HepG2 (cell line): Measurements from ENCODE around the gene POU6F2. TPM values are rescaled to one million over a fixed set of nuclear protein-coding genes. Genes with fewer than 3 reads are reported as not detected.

Source experiments
- LCORL ChIP-seq, 2 experiments: fragments of 450-650 bp in 1 of 2; sonication (generic) in 1 of 2; formaldehyde crosslinking in 1 of 2; IDR thresholded peaks; 2 replicates each; pipeline versions ENCODE4 v1.5.0 to v1.6.1; 2017 to 2020; ENCODE audit warnings: antibody characterized with exemption in 1 of 2, missing genetic modification reagents in 1 of 2
- NR2C2 ChIP-seq: sonication (generic); formaldehyde crosslinking; IDR thresholded peaks from 2 replicates; pipeline ENCODE4 v1.4.0; 2020; ENCODE audit warnings: missing genetic modification reagents, mild to moderate bottlenecking, moderate library complexity, borderline replicate concordance
- ZNF180 ChIP-seq: sonication (generic); formaldehyde crosslinking; IDR thresholded peaks from 2 replicates; pipeline ENCODE4 v1.4.0; 2020; ENCODE audit warnings: low read depth, missing genetic modification reagents, borderline replicate concordance
- ZNF207 ChIP-seq: fragments of 450-650 bp; IDR thresholded peaks from 2 replicates; pipeline ENCODE4 v1.6.1; 2016; ENCODE audit warnings: antibody characterized with exemption, borderline replicate concordance
- ZZZ3 ChIP-seq: sonication (generic); formaldehyde crosslinking; IDR thresholded peaks from 2 replicates; pipeline ENCODE4 v1.4.0; 2020; ENCODE audit warnings: missing genetic modification reagents, mild to moderate bottlenecking, borderline replicate concordance
- polyA plus RNA-seq, 8 experiments: library from polyadenylated mRNA; depleted of rRNA in 3 of 8; stranded (reverse) in 7 of 8; unstranded in 1 of 8; fragments of >200 nt; fragmentation: Illumina TruSeq in 4 of 8; extraction: Trizol in 4 of 8; gene quantifications; 2 replicates each; pipeline versions ENCODE4 v1.2.1 to v1.2.3, GENCODE V29; 2011 to 2016; ENCODE audit warnings: low read depth in 4 of 8, missing spikeins in 1 of 8, mixed read lengths in 1 of 8; ENCODE audit not compliant: insufficient read depth in 1 of 8
- total RNA-seq, 5 experiments: library from RNA; depleted of rRNA; stranded (reverse); fragments of >200 nt; fragmentation: Illumina TruSeq; extraction: Trizol; gene quantifications; 2 replicates each; pipeline ENCODE4 v1.2.3, GENCODE V29; 2016; ENCODE audit warnings: low read depth in 1 of 5
- TF ChIP-seq, protein P1 (sequence below): sonication (generic); formaldehyde crosslinking; IDR thresholded peaks from 2 replicates; pipeline ENCODE4 v1.5.1; 2020; ENCODE audit warnings: mild to moderate bottlenecking, missing genetic modification reagents, borderline replicate concordance
- TF ChIP-seq, protein P2 (sequence below): sonication (generic); formaldehyde crosslinking; IDR thresholded peaks from 2 replicates; pipeline ENCODE4 v1.4.0; 2020; ENCODE audit warnings: low read depth, mild to moderate bottlenecking, missing genetic modification reagents

POU6F2 gene
- total and polyA plus RNA-seq, 2 of the 13 experiments (the other 11 are each of a cell fraction or from before 2014, with no cell fraction given), result not detected

DNA sequence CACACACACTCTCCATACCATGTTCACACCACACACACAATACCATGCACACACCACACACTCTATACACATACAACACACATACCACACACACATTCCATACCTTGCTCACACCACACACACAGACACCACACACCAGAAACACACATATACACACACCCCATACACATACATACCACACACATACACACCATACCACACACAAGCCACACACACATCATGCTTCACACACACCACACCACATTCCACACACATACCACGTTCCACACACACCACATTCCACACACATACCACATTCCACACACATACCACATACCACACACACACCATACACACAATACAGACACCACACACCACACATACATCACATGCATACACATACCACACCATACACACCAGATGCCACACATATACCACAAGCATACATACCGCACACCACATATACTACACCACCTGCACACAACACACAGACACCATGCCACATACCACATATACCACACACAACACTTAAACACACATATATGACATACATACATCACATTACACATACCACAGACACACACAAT is 282.7 kb downstream of the POU6F2 start (continued):
- TF ChIP-seq, protein P1, sequence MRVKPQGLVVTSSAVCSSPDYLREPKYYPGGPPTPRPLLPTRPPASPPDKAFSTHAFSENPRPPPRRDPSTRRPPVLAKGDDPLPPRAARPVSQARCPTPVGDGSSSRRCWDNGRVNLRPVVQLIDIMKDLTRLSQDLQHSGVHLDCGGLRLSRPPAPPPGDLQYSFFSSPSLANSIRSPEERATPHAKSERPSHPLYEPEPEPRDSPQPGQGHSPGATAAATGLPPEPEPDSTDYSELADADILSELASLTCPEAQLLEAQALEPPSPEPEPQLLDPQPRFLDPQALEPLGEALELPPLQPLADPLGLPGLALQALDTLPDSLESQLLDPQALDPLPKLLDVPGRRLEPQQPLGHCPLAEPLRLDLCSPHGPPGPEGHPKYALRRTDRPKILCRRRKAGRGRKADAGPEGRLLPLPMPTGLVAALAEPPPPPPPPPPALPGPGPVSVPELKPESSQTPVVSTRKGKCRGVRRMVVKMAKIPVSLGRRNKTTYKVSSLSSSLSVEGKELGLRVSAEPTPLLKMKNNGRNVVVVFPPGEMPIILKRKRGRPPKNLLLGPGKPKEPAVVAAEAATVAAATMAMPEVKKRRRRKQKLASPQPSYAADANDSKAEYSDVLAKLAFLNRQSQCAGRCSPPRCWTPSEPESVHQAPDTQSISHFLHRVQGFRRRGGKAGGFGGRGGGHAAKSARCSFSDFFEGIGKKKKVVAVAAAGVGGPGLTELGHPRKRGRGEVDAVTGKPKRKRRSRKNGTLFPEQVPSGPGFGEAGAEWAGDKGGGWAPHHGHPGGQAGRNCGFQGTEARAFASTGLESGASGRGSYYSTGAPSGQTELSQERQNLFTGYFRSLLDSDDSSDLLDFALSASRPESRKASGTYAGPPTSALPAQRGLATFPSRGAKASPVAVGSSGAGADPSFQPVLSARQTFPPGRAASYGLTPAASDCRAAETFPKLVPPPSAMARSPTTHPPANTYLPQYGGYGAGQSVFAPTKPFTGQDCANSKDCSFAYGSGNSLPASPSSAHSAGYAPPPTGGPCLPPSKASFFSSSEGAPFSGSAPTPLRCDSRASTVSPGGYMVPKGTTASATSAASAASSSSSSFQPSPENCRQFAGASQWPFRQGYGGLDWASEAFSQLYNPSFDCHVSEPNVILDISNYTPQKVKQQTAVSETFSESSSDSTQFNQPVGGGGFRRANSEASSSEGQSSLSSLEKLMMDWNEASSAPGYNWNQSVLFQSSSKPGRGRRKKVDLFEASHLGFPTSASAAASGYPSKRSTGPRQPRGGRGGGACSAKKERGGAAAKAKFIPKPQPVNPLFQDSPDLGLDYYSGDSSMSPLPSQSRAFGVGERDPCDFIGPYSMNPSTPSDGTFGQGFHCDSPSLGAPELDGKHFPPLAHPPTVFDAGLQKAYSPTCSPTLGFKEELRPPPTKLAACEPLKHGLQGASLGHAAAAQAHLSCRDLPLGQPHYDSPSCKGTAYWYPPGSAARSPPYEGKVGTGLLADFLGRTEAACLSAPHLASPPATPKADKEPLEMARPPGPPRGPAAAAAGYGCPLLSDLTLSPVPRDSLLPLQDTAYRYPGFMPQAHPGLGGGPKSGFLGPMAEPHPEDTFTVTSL, result no peak
- TF ChIP-seq ZNF207, result peak; percentile 71; the same call in 1 of the 2 replicates
- TF ChIP-seq LCORL (IDR thresholded peaks at IDR 0.05), result peak; percentile 51; the same call in 1 of the 2 replicates
- no peak for TF ChIP-seq LCORL (CRISPR knock-in tag; IDR thresholded peaks at IDR 0.05)
- TF ChIP-seq, protein P2, sequence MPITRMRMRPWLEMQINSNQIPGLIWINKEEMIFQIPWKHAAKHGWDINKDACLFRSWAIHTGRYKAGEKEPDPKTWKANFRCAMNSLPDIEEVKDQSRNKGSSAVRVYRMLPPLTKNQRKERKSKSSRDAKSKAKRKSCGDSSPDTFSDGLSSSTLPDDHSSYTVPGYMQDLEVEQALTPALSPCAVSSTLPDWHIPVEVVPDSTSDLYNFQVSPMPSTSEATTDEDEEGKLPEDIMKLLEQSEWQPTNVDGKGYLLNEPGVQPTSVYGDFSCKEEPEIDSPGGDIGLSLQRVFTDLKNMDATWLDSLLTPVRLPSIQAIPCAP (CRISPR knock-in tag), result no peak
- TF ChIP-seq ZZZ3 (CRISPR knock-in tag), result no peak
- TF ChIP-seq NR2C2, result no peak
- no peak for TF ChIP-seq ZNF180 (CRISPR knock-in tag)
